Vagina (tissue), 2 donors: ENCODE data around the gene GJD3. TPM values are rescaled to one million over a fixed set of nuclear protein-coding genes. Genes with fewer than 3 reads are reported as not detected.

Experiments used
- DNase-seq, 2 donors: peaks; one replicate each; pipeline ENCODE4 v3.0.0-alpha.2; 2017; ENCODE audit errors: extremely low spot score in 2 of 2
- H3K27ac ChIP-seq: fragments of 200-600 bp; sonication (generic); one replicate; pipeline ENCODE4 v1.5.1; 2019
- H3K27me3 ChIP-seq: fragments of 200-600 bp; sonication (generic); one replicate; pipeline ENCODE4 v1.5.1; 2019
- H3K36me3 ChIP-seq, 2 donors: fragments of 200-600 bp; sonication (generic); one replicate each; pipeline ENCODE4 v1.5.1; 2017 to 2019
- H3K4me1 ChIP-seq: fragments of 200-600 bp; sonication (generic); one replicate; pipeline ENCODE4 v1.5.1; 2019
- H3K4me3 ChIP-seq, 2 donors: fragments of 200-600 bp; sonication (generic); 1 replicate in 1 of 2; 2 replicates in 1 of 2; pipeline ENCODE4 v1.5.1; 2016 to 2019
- H3K9me3 ChIP-seq: fragments of 200-600 bp; sonication (generic); one replicate; pipeline ENCODE4 v1.5.1; 2019
- POLR2A ChIP-seq, 2 donors: fragments of 450-650 bp; IDR thresholded peaks; one replicate each; pipeline ENCODE4 v1.6.1; 2017; ENCODE audit warnings: antibody characterized with exemption in 2 of 2, mild to moderate bottlenecking in 2 of 2, moderate library complexity in 2 of 2
- POLR2AphosphoS5 ChIP-seq, 2 donors: sonication (generic); formaldehyde crosslinking; IDR thresholded peaks; one replicate each; pipeline ENCODE4 v1.9.0; 2017; ENCODE audit warnings: antibody characterized with exemption in 2 of 2, mild to moderate bottlenecking in 2 of 2, low read depth in 1 of 2; ENCODE audit not compliant: insufficient read depth in 1 of 2
- intact Hi-C: fragments of 100-400 bp; cut with DNase I; formaldehyde crosslinking; loops from one replicate; pipeline ENCODE4 v1.15.1; 2023
- total RNA-seq: library from RNA; depleted of rRNA; stranded (reverse); fragments of >200 nt; gene quantifications from one replicate; pipeline ENCODE4 v1.2.3, GENCODE V29; 2016
- TF ChIP-seq, protein P1 (sequence below), 3 experiments: fragments of 450-650 bp in 2 of 3; fragments of 200-600 bp in 1 of 3; sonication (generic) in 1 of 3; IDR thresholded peaks; one replicate each; pipeline ENCODE4 v1.5.1; 2017 to 2019; ENCODE audit warnings: antibody characterized with exemption in 3 of 3, mild to moderate bottlenecking in 2 of 3, moderate library complexity in 2 of 3

GJD3 gene
- total RNA-seq, 1 donor from 2014 or later: 12.0 TPM

DNA sequence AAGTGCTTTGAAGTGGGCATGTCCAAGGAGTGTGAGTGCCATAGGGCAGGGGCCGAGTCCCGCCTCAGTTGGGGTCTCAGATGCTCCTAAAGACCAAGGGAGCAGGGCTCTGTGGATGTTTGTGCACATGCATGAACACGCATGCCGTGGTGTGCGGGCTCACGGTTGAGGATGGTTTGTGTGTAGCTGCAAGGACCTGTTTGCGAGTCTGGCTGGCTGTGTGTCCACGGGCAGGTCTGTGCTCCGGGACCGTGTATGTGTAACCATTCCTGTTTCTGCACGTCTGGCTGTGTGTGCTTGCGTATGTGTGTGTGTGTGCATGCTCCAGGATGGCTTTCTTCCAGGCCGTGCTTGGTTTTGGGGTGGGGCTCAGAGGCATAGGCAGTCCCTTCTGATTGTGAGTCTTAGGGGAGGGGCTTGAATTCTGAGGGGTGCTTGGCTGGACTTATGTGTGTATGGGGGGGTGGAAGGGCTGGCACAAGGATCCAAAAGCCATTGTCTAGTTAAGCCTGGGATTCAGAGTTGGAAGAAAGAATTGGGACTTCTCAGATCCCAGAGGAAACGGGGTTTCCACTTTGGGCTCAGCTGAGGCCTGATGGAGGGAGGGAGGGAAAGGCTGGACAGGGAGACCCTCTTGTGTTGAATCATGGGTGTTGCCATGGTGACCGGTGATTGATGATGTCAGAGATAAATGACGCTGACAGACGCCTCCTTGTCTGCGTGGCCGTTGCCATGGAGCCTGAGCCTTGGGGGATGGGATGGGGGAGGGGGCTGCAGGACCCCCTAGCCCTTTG is 14.4 kb downstream of the GJD3 start:
- Histone ChIP-seq H3K9me3 (no peaks in the 10 kb centered on the region), H3K27me3 (no peaks in the 10 kb centered on the region), H3K36me3 (peaks cover 3 to 35% of the 10 kb centered on the region in 2 donors), H3K4me1 (peaks cover 68% of the 10 kb centered on the region), H3K4me3 (no peak overlapping the region), H3K27ac (peak overlapping the region; percentile 97)
- intact Hi-C loops: no loop called here
- no peak for DNase-seq
- TF ChIP-seq POLR2AphosphoS5 (IDR thresholded peaks at IDR 0.05; ENCODE audit: insufficient read depth in 1 of 2, low read depth in 1 of 2) (peak in 1 of 2 donors; percentile 34), POLR2A (IDR thresholded peaks at IDR 0.05) (no peak)
- TF ChIP-seq, protein P1, sequence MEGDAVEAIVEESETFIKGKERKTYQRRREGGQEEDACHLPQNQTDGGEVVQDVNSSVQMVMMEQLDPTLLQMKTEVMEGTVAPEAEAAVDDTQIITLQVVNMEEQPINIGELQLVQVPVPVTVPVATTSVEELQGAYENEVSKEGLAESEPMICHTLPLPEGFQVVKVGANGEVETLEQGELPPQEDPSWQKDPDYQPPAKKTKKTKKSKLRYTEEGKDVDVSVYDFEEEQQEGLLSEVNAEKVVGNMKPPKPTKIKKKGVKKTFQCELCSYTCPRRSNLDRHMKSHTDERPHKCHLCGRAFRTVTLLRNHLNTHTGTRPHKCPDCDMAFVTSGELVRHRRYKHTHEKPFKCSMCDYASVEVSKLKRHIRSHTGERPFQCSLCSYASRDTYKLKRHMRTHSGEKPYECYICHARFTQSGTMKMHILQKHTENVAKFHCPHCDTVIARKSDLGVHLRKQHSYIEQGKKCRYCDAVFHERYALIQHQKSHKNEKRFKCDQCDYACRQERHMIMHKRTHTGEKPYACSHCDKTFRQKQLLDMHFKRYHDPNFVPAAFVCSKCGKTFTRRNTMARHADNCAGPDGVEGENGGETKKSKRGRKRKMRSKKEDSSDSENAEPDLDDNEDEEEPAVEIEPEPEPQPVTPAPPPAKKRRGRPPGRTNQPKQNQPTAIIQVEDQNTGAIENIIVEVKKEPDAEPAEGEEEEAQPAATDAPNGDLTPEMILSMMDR (IDR thresholded peaks at IDR 0.05): no peak

GRCh38 chr17:40349477-40349894 is 15.1 kb downstream of the GJD3 start:
- no peaks in the 10 kb centered on the region for H3K27me3 ChIP-seq
- DNase-seq: no peak
- peak overlapping the region; percentile 97 for H3K27ac ChIP-seq
- H3K36me3 ChIP-seq: peaks cover 3 to 35% of the 10 kb centered on the region in 2 donors
- H3K4me1 ChIP-seq: peaks cover 68% of the 10 kb centered on the region
- no peaks in the 10 kb centered on the region for H3K9me3 ChIP-seq
- H3K4me3 ChIP-seq: no peak overlapping the region
- intact Hi-C loops: no loop called here
- TF ChIP-seq POLR2A (IDR thresholded peaks at IDR 0.05) (no peak), POLR2AphosphoS5 (IDR thresholded peaks at IDR 0.05; ENCODE audit: insufficient read depth in 1 of 2, low read depth in 1 of 2) (no peak)
- TF ChIP-seq, protein P1 (IDR thresholded peaks at IDR 0.05): no peak

DNA sequence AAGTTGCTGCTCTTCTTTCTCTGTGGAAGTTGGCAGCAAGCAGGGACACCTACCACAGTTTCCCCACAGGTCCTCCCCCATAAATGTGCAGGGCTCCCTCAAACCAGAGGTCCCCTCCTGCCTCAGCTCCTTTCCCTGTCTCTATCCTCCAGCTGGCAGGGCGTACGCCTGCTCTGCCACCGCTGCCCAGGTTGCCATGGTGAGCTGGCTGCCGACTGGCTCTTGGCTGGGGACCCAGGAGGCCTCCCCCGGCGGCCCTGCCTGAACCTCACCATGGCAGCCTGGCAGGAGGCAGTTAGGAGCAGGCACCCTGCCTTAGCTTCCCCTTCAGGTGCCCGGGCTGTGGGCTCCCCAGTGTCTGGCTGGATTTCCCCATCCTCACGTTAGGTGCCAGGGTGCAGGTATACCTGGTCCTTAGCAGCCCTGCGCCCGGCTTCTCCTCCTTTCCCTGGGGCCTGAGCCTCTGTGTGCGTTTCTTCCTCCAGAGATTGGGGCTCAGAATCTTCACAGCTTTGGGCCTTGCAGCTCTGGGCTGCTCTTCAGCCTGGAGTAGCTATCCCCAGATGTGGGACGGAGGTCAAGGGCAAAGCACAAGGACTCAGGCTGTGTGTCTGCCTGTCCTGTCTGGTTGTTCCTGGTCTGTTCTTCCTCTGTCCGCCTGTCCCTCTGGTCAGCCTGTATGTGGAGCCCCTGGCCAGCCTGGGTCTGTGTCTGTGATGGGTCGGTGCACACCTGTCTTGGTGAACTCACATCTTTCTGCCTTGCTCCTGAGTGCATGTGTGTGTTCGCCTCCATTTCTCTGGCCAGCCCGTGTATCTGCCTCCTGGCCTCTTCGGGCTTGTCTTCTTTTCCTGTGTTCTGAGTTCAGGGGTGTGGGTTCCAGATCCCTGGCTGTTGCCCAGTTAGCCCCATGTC is 15.7 kb downstream of the GJD3 start:
- TF ChIP-seq POLR2A (IDR thresholded peaks at IDR 0.05) (no peak), POLR2AphosphoS5 (IDR thresholded peaks at IDR 0.05; ENCODE audit: insufficient read depth in 1 of 2, low read depth in 1 of 2) (no peak)
- TF ChIP-seq, protein P1 (IDR thresholded peaks at IDR 0.05): no peak
- peaks cover 3 to 35% of the 10 kb centered on the region in 2 donors for H3K36me3 ChIP-seq
- DNase-seq: no peak
- intact Hi-C loops: no loop called here
- H3K4me3 ChIP-seq: no peak overlapping the region
- no peaks in the 10 kb centered on the region for H3K27me3 ChIP-seq
- peak overlapping the region; percentile 97 for H3K27ac ChIP-seq
- no peaks in the 10 kb centered on the region for H3K9me3 ChIP-seq
- peaks cover 71% of the 10 kb centered on the region for H3K4me1 ChIP-seq

DNA sequence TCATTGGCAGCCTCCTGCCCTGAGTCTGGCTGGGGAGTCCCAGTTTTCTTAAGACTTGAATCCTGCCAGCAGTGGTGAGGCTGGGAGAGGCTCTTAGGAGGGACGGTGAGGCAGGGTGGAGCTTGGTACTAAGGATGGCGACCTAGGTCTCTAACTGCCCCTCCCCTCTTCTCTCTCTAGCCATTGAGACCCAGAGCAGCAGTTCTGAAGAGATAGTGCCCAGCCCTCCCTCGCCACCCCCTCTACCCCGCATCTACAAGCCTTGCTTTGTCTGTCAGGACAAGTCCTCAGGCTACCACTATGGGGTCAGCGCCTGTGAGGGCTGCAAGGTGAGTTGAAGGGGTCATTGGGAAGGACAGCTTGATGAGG is 16.4 kb downstream of the GJD3 start:
- TF ChIP-seq POLR2A (IDR thresholded peaks at IDR 0.05): no peak
- DNase-seq: no peak
- Histone ChIP-seq H3K9me3 (no peaks in the 10 kb centered on the region), H3K27ac (peak overlapping the region; percentile 97), H3K4me1 (peaks cover 78% of the 10 kb centered on the region), H3K27me3 (no peaks in the 10 kb centered on the region), H3K36me3 (peaks cover 3 to 32% of the 10 kb centered on the region in 2 donors), H3K4me3 (no peak overlapping the region)
- intact Hi-C loops: no loop called here

- Histone ChIP-seq H3K4me1 (peaks cover 84% of the 10 kb centered on the region), H3K9me3 (no peaks in the 10 kb centered on the region), H3K4me3 (no peak overlapping the region), H3K27me3 (no peaks in the 10 kb centered on the region), H3K36me3 (peaks cover 3 to 26% of the 10 kb centered on the region in 2 donors), H3K27ac (peak overlapping the region; percentile 97)
- TF ChIP-seq POLR2A (IDR thresholded peaks at IDR 0.05) (no peak), POLR2AphosphoS5 (IDR thresholded peaks at IDR 0.05; ENCODE audit: insufficient read depth in 1 of 2, low read depth in 1 of 2) (no peak)
- TF ChIP-seq, protein P1 (IDR thresholded peaks at IDR 0.05): no peak
- no peak for DNase-seq
- intact Hi-C loops: no loop called here
Observed at GRCh38 chr17:40347319-40348135, 17.0 kb downstream of the GJD3 start.
